Lung (tissue), 12 donors: Measurements from ENCODE around the gene ANKRD55. TPM values are rescaled to one million over a fixed set of nuclear protein-coding genes. Genes with fewer than 3 reads are reported as not detected.
A peak's percentile ranks its signal among the peaks of the same experiment; 100 is the strongest.

Experiments
- ATAC-seq: fragments of 200-7000 bp; cut with Tn5 transposase; one replicate; pipeline ENCODE4 v1.9.1; 2020; ENCODE audit warnings: moderate number of reproducible peaks; ENCODE audit not compliant: insufficient read depth, low FRiP score
- DNase-seq, 3 donors: peaks; one replicate each; pipeline ENCODE4 v3.0.0-alpha.2; 2013 to 2017
- H3K27ac ChIP-seq, 2 donors: one replicate each; pipeline ENCODE4 v1.5.1; 2013; ENCODE audit warnings: mild to moderate bottlenecking in 2 of 2, moderate library complexity in 2 of 2, control low read depth in 1 of 2, inconsistent platforms in 1 of 2, low read depth in 1 of 2, low read length in 1 of 2
- H3K27me3 ChIP-seq, 3 donors: one replicate each; pipeline ENCODE4 v1.5.1; 2013; ENCODE audit warnings: low read length in 2 of 3; ENCODE audit not compliant: control insufficient read depth in 3 of 3, insufficient read depth in 3 of 3
- H3K36me3 ChIP-seq, 4 donors: one replicate each; pipeline ENCODE4 v1.5.1; 2013; ENCODE audit warnings: low read length in 4 of 4, mild to moderate bottlenecking in 1 of 4, moderate library complexity in 1 of 4; ENCODE audit not compliant: control insufficient read depth in 4 of 4, insufficient read depth in 4 of 4
- H3K4me1 ChIP-seq, 5 donors: one replicate each; pipeline ENCODE4 v1.5.1; 2013; ENCODE audit warnings: low read length in 5 of 5, mild to moderate bottlenecking in 2 of 5, moderate library complexity in 1 of 5; ENCODE audit not compliant: control insufficient read depth in 5 of 5, insufficient read depth in 5 of 5
- H3K4me3 ChIP-seq: one replicate; pipeline ENCODE4 v1.5.1; 2013; ENCODE audit warnings: mild to moderate bottlenecking, control low read depth, moderate library complexity
- H3K9ac ChIP-seq, 2 donors: one replicate each; pipeline ENCODE4 v1.5.1; 2013; ENCODE audit warnings: low read length in 2 of 2, control low read depth in 1 of 2; ENCODE audit not compliant: insufficient read depth in 1 of 2
- H3K9me3 ChIP-seq, 4 donors: one replicate each; pipeline ENCODE4 v1.5.1; 2013; ENCODE audit warnings: low read length in 3 of 4, mild to moderate bottlenecking in 1 of 4, moderate library complexity in 1 of 4; ENCODE audit not compliant: control insufficient read depth in 4 of 4, insufficient read depth in 3 of 4
- CTCF ChIP-seq: IDR thresholded peaks from 2 replicates; pipeline ENCODE4 v1.5.1; 2012; ENCODE audit warnings: mild to moderate bottlenecking; ENCODE audit errors: control extremely low read depth, extremely low read depth
- WGBS, 2 donors: extraction: QIAGEN DNeasy Blood & Tissue Kit; methylation state at CpG; one replicate each; pipeline ENCODE4 v1.1.7; 2013; 5-methylcytosine and 5-hydroxymethylcytosine counted together
- polyA plus RNA-seq, 2 donors: library from polyadenylated mRNA; stranded (reverse); fragments of 200-250 nt; gene quantifications; one replicate each; pipeline ENCODE4 v1.2.1, GENCODE V29; 2013
- total RNA-seq, 2 donors: library from RNA; depleted of rRNA in 1 of 2; stranded (reverse); fragments of >200 nt in 1 of 2; gene quantifications; one replicate each; pipeline ENCODE4 v1.2.1, GENCODE V29; 2014 to 2021
- donor health status: control.
- donor health status: control.
- donor health status: Bipolar disorder and iron deficiency.
- donor health status: healthy.
- donor health status: DM: yes; HTN: yes; CAD: no.

ANKRD55 gene
- total and polyA plus RNA-seq, 4 donors: 0.06 to 0.50 (median 0.28) TPM

- Histone ChIP-seq H3K27me3 (no peaks in the 10 kb centered on the region), H3K9me3 (no peaks in the 10 kb centered on the region), H3K27ac (no peak overlapping the region), H3K9ac (no peak overlapping the region), H3K36me3 (no peaks in the 10 kb centered on the region), H3K4me1 (peaks cover 2 to 18% (median 5%) of the 10 kb centered on the region in 5 donors), H3K4me3 (no peak overlapping the region)
- DNase-seq: no peak
- TF ChIP-seq CTCF: no peak
- 42 to 75% methylated on average over 6 of the region's 6 CpGs for WGBS, 2 donors
- no peak for ATAC-seq
Observed at GRCh38 chr5:56166671-56167385, 66.3 kb downstream of the ANKRD55 start.

- Histone ChIP-seq H3K9ac (no peak overlapping the region), H3K9me3 (no peaks in the 10 kb centered on the region), H3K4me1 (peaks cover 0 to 13% (median 5%) of the 10 kb centered on the region in 5 donors), H3K36me3 (no peaks in the 10 kb centered on the region), H3K4me3 (no peak overlapping the region), H3K27ac (no peak overlapping the region), H3K27me3 (no peaks in the 10 kb centered on the region)
- ATAC-seq (no peak), DNase-seq (peak; percentile 71 to 85 (median 79))
- 52 to 63% methylated on average over 3 of the region's 3 CpGs for WGBS, 2 donors
- TF ChIP-seq CTCF: no peak
Observed at GRCh38 chr5:56164376-56164775, 68.8 kb downstream of the ANKRD55 start.

GRCh38 chr5:56161927-56162326, 71.2 kb downstream of the ANKRD55 start:
- ATAC-seq: no peak
- no peak overlapping the region for H3K4me3 ChIP-seq
- TF ChIP-seq CTCF: no peak

More at GRCh38 chr5:56161927-56162326, 71.2 kb downstream of the ANKRD55 start:
- WGBS, 2 donors: 33 to 52% methylated on average over 1 of the region's 1 CpG
- DNase-seq: no peak
- Histone ChIP-seq H3K4me1 (peaks cover 0 to 13% (median 4%) of the 10 kb centered on the region in 5 donors), H3K9me3 (no peaks in the 10 kb centered on the region), H3K27ac (no peak overlapping the region), H3K27me3 (no peaks in the 10 kb centered on the region), H3K36me3 (no peaks in the 10 kb centered on the region), H3K9ac (no peak overlapping the region)
